ENCODE data around the gene CBX4.
"Not testable (repeated sequence)": the region's sequence is repeated elsewhere in the genome, so short reads cannot be mapped to it uniquely, and the experiment has no call there.

CBX4 gene

GRCh38 chr17:79862771-79863440 is 23.7 kb upstream of the CBX4 start:
- no peaks in the 10 kb centered on the region for H3K36me3 ChIP-seq
- H3K27ac ChIP-seq: no peak overlapping the region
- H3K4me1 ChIP-seq: peaks cover 0 to 32% (median 20%) of the 10 kb centered on the region in 10 experiments; a peak in 16 of 20 replicates
- peaks cover 0 to 4% (median 0%) of the 10 kb centered on the region in 11 experiments; a peak in 1 of 22 replicates for H4K20me1 ChIP-seq
- no peak overlapping the region for H3K4me3 ChIP-seq
- peak overlapping the region in 7 of 11 experiments; percentile 64 to 87 (median 79); a peak in 9 of 22 replicates for H3K4me2 ChIP-seq
- H3K9me3 ChIP-seq (replicated peaks in 1 of 11): no peaks in the 10 kb centered on the region
- peaks cover 0 to 8% (median 0%) of the 10 kb centered on the region in 11 experiments; a peak in 2 of 22 replicates for H3K27me3 ChIP-seq
- no peak for TF ChIP-seq Cebpa-rat (IDR thresholded peaks at IDR 0.05)
- no peak overlapping the region for H3K9ac ChIP-seq

- no peak overlapping the region for H3K27ac ChIP-seq
- no peak for TF ChIP-seq Cebpa-rat (IDR thresholded peaks at IDR 0.05)
- H3K36me3 ChIP-seq: no peaks in the 10 kb centered on the region
- H3K4me1 ChIP-seq: peaks cover 0 to 31% (median 17%) of the 10 kb centered on the region in 10 experiments; a peak in 16 of 20 replicates
- H3K4me2 ChIP-seq: peak overlapping the region in 9 of 11 experiments; percentile 29 to 87 (median 79); a peak in 17 of 22 replicates
- H3K27me3 ChIP-seq: peaks cover 0 to 8% (median 0%) of the 10 kb centered on the region in 11 experiments; a peak in 2 of 22 replicates
- H3K4me3 ChIP-seq: no peak overlapping the region
- H3K9ac ChIP-seq: peak overlapping the region in 1 of 11 experiments; percentile 14; a peak in 1 of 22 replicates
- H4K20me1 ChIP-seq: peaks cover 0 to 4% (median 0%) of the 10 kb centered on the region in 11 experiments; a peak in 1 of 22 replicates
- H3K9me3 ChIP-seq (replicated peaks in 1 of 11): no peaks in the 10 kb centered on the region
Measured at GRCh38 chr17:79862238-79862637, 23.0 kb upstream of the CBX4 start.

- no peak for TF ChIP-seq Cebpa-rat (IDR thresholded peaks at IDR 0.05)
- H3K27ac ChIP-seq: no peak overlapping the region
- H3K9ac ChIP-seq: peak overlapping the region in 1 of 11 experiments; percentile 14; a peak in 1 of 22 replicates
- no peaks in the 10 kb centered on the region for H3K9me3 ChIP-seq (replicated peaks in 1 of 11)
- H3K4me2 ChIP-seq: peak overlapping the region in 9 of 11 experiments; percentile 29 to 87 (median 79); a peak in 17 of 22 replicates
- H3K4me3 ChIP-seq: no peak overlapping the region
- peaks cover 0 to 8% (median 0%) of the 10 kb centered on the region in 11 experiments; a peak in 2 of 22 replicates for H3K27me3 ChIP-seq
- peaks cover 0 to 4% (median 0%) of the 10 kb centered on the region in 11 experiments; a peak in 1 of 22 replicates for H4K20me1 ChIP-seq
- H3K4me1 ChIP-seq: peaks cover 0 to 28% (median 16%) of the 10 kb centered on the region in 10 experiments; a peak in 16 of 20 replicates
- no peaks in the 10 kb centered on the region for H3K36me3 ChIP-seq
Measured at GRCh38 chr17:79861413-79862216, 22.4 kb upstream of the CBX4 start.

DNA sequence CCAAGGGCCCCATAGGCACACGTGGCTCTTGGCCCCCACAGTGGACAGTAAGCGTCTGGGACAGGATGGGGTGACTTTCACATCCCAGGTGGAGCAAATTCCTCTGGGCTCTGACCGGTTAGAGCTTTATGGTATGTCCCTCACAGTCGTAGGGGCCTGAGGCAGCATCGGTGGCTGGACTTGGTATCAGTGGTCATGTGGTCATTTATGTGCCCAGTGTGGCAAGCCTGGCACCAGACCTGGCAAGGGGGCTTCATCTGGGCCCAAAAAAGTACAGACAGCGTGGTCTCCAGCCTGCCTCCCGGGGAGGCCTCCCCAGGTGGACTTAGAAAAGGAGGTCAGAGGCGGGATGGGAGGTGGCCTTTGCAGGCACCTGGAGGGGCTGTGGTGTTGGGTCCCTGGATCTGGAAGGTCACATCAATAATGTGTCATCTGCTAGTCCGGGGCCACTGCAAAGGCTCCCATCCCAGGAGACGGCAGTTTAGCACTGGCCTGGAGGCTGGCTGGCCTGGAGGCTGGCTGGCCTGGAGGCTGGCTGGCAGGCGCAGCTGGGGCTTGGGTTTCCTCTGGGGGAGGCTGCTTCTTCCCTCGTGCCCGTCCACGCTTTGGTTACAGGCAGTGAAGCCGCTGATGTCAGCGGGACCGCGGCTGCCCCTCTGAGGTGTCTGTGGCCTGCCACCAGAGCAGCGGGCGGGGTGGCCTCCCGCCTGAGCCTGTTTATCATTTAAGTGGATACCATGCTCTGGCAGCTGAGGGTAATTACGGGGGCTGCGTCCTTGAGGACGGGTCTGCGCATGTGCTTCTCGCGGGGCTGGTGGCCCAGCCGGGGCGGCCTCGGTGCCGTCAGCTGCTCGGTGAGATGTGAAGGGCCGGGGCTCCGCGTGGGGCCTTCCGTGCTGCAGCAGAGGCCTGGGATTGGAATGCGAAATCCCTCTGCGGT is 20.7 kb upstream of the CBX4 start:
- Histone ChIP-seq H3K27ac (no peak overlapping the region), H4K20me1 (peaks cover 0 to 4% (median 0%) of the 10 kb centered on the region in 11 experiments; a peak in 1 of 22 replicates), H3K27me3 (peaks cover 0 to 8% (median 0%) of the 10 kb centered on the region in 11 experiments; a peak in 2 of 22 replicates), H3K4me3 (no peak overlapping the region), H3K4me1 (peaks cover 0 to 28% (median 16%) of the 10 kb centered on the region in 10 experiments; a peak in 16 of 20 replicates), H3K4me2 (peak overlapping the region in 6 of 11 experiments; percentile 5 to 36 (median 18); a peak in 4 of 22 replicates), H3K9ac (no peak overlapping the region; a peak in 2 of 22 replicates), H3K36me3 (no peaks in the 10 kb centered on the region), H3K9me3 (replicated peaks in 1 of 11) (no peaks in the 10 kb centered on the region)
- TF ChIP-seq Cebpa-rat (IDR thresholded peaks at IDR 0.05): no peak

DNA sequence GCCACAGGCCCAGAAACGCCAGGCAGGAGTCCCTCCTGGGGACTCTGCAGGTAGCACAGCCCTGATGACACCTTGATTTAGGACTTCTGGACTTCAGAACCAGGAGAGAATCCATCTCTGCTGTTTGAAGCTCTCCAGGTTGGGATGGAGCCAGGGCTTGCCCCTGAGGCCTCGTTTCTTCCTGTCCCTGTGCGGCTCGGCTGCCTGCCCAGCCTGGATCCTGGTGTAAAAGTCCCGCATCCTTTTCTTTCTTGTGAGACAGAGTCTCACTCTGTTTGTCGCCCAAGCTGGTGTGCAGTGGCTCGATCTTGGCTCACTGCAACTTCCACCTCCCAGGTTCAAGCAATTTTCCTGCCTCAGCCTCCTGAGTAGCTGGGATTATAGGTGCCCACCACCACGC is 17.9 kb upstream of the CBX4 start:
- H3K27ac ChIP-seq: no peak overlapping the region
- no peak for TF ChIP-seq Cebpa-rat (IDR thresholded peaks at IDR 0.05)
- peaks cover 13 to 30% (median 22%) of the 10 kb centered on the region in 10 experiments for H3K4me1 ChIP-seq
- H4K20me1 ChIP-seq: peaks cover 0 to 4% (median 0%) of the 10 kb centered on the region in 11 experiments; a peak in 1 of 22 replicates
- no peaks in the 10 kb centered on the region for H3K9me3 ChIP-seq (replicated peaks in 1 of 11)
- no peak overlapping the region for H3K9ac ChIP-seq
- H3K27me3 ChIP-seq: peaks cover 0 to 8% (median 0%) of the 10 kb centered on the region in 11 experiments; a peak in 2 of 22 replicates
- no peaks in the 10 kb centered on the region for H3K36me3 ChIP-seq
- H3K4me3 ChIP-seq: no peak overlapping the region
- H3K4me2 ChIP-seq: no peak overlapping the region

DNA sequence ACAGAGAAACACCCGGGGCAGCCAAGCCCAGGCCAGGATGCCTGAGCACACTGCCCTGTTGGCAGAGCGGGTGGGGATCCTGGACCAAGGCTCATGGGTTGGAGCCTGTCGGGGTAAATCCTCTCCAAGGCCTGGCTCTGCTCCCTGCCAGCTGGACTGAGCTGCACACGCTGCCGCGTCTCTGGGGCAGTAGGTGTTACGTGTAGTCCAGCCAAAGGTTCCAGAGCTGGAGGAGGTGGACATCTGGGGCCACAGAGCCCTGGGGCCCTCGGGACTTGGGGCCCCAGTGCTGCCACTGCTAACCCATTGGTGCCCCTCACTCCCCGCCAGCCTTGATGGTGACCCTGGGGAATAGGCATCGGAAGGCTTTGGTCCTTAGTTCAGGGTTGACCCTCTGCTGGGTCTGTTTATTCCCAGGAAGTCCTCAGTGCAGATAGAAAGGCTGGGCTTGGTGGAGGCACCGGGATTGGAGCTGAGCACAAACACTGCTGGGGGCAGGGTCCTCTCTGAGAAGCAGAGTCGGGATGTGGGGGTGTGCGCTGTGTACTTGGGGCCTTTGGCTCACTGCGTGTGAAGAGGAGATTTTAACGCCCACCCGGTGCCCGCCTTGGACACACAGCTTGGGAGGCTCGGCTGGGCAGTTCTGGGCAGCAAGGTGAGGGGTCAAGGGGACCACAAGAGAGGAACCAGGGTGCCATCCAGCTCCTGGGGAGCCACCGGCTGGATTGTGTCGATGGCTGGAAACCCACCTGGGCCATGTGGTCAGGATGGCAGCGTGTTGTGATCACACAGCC is 16.3 kb upstream of the CBX4 start:
- Histone ChIP-seq H3K27ac (no peak overlapping the region), H4K20me1 (no peaks in the 10 kb centered on the region; a peak in 1 of 22 replicates), H3K9me3 (replicated peaks in 1 of 11) (no peaks in the 10 kb centered on the region), H3K9ac (no peak overlapping the region), H3K36me3 (no peaks in the 10 kb centered on the region), H3K4me1 (peaks cover 5 to 24% (median 16%) of the 10 kb centered on the region in 10 experiments; a peak in 19 of 20 replicates), H3K4me2 (no peak overlapping the region), H3K4me3 (no peak overlapping the region), H3K27me3 (peaks cover 0 to 7% (median 0%) of the 10 kb centered on the region in 11 experiments; a peak in 2 of 22 replicates)
- no peak for TF ChIP-seq Cebpa-rat (IDR thresholded peaks at IDR 0.05)

DNA sequence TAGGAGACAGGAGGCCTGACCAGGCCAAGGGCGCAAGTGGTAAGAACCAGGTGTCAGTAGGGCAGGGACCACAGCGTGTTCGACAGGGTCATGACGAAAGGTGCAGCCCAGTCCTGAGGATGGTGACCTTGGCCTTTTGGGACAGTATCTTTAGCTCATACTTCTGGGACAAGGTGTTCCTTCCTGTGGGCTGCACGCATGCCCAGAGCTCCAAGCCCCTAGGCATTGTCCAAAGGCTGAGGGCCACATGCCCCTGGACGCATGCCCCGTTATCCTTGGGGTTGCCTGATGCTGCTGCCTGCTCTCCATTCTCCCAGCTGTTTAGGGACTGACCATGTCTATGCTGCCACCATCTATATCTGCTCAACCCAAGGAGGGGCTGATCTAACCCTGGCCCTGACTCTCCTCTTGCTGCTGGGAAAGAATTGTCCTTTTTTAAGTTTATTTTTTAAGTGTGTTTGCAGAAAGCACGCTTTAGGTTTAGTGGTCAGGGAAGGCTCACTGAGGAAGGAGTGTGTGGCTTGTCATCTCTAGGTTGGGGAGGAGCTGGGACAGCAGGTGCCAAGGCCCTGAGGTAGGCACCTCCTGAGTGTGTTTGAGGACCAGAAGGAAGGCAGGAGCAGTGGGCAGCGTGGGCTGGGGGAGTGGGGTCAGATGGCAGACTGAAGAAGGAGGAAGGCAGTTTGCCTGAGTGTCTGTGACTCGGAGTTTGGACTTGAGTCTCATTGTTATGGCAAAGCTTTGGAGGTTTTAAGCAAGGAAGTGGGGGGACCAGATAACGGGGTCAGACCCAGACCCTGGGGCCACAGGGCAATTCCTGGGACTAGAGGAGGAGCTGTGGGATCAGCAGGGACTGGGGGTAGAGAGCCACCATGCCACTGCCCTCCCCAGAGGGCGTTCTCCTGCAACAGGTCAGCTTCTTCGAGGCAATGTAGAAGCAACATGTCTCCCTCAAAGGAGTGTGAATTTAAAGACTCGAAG is 15.1 kb upstream of the CBX4 start:
- Histone ChIP-seq H3K9me3 (replicated peaks in 1 of 11) (no peaks in the 10 kb centered on the region), H3K27ac (no peak overlapping the region), H3K36me3 (no peaks in the 10 kb centered on the region), H3K9ac (no peak overlapping the region), H3K4me2 (no peak overlapping the region), H3K4me1 (peaks cover 5 to 15% (median 12%) of the 10 kb centered on the region in 10 experiments; a peak in 19 of 20 replicates), H3K27me3 (peaks cover 0 to 5% (median 1%) of the 10 kb centered on the region in 11 experiments; a peak in 7 of 22 replicates), H4K20me1 (no peaks in the 10 kb centered on the region; a peak in 1 of 22 replicates), H3K4me3 (no peak overlapping the region)
- no peak for TF ChIP-seq Cebpa-rat (IDR thresholded peaks at IDR 0.05)

GRCh38 chr17:79853168-79853567 is 13.9 kb upstream of the CBX4 start:
- H3K4me2 ChIP-seq: peak overlapping the region; percentile 60 to 89 (median 74)
- H3K27me3 ChIP-seq: peaks cover 5 to 17% (median 13%) of the 10 kb centered on the region in 11 experiments; a peak in 18 of 22 replicates
- peaks cover 5 to 15% (median 12%) of the 10 kb centered on the region in 10 experiments; a peak in 19 of 20 replicates for H3K4me1 ChIP-seq
- H4K20me1 ChIP-seq; H3K9me3 ChIP-seq (replicated peaks in 1 of 11); H3K36me3 ChIP-seq: not testable (repeated sequence)
- H3K27ac ChIP-seq: peak overlapping the region in 7 of 11 experiments; percentile 46 to 64 (median 59); a peak in 9 of 22 replicates
- peak overlapping the region in 9 of 10 experiments; percentile 20 to 50 (median 34); a peak in 8 of 20 replicates for H3K4me3 ChIP-seq
- H3K9ac ChIP-seq: peak overlapping the region; percentile 44 to 64 (median 53); a peak in 15 of 22 replicates
